MM.1S (cell line): ENCODE measurements around the gene SURF2.

ENCODE experiments used
- DNase-seq: peaks from one replicate; pipeline ENCODE4 v3.0.0-alpha.2; 2015
- H2AFZ ChIP-seq: fragments of 300-600 bp; sonication (generic); 2 replicates; pipeline ENCODE4 v1.6.0; 2016; ENCODE audit warnings: antibody characterized with exemption, low read length
- H3F3A ChIP-seq: fragments of 300-600 bp; sonication (generic); 2 replicates; pipeline ENCODE4 v1.6.1; 2016; ENCODE audit warnings: mild to moderate bottlenecking, antibody characterized with exemption, low read length, moderate library complexity, mixed read lengths; ENCODE audit not compliant: insufficient read depth
- H3K27ac ChIP-seq: fragments of 300-600 bp; sonication (generic); 2 replicates; pipeline ENCODE4 v1.5.1; 2016; ENCODE audit warnings: mild to moderate bottlenecking, low read length
- H3K27me3 ChIP-seq: fragments of 300-600 bp; sonication (generic); replicated peaks from 2 replicates; pipeline ENCODE4 v1.6.0; 2016; ENCODE audit warnings: low read length; ENCODE audit not compliant: insufficient read depth
- H3K36me3 ChIP-seq: fragments of 300-600 bp; sonication (generic); replicated peaks from 2 replicates; pipeline ENCODE4 v1.6.1; 2016; ENCODE audit warnings: mild to moderate bottlenecking, low read length, mixed read lengths; ENCODE audit not compliant: insufficient read depth
- H3K4me1 ChIP-seq: fragments of 300-600 bp; sonication (generic); 2 replicates; pipeline ENCODE4 v1.6.1; 2016; ENCODE audit warnings: low read length, mixed read lengths
- H3K4me2 ChIP-seq: fragments of 300-600 bp; sonication (generic); 2 replicates; pipeline ENCODE4 v1.6.0; 2016; ENCODE audit warnings: low read depth, low read length
- H3K4me3 ChIP-seq: fragments of 300-600 bp; sonication (generic); 2 replicates; pipeline ENCODE4 v1.5.1; 2016; ENCODE audit warnings: low read length, mixed read lengths
- H3K79me2 ChIP-seq: fragments of 300-600 bp; sonication (generic); 2 replicates; pipeline ENCODE4 v1.6.1; 2016; ENCODE audit warnings: mixed run types, low read length, mixed read lengths
- H3K9ac ChIP-seq: fragments of 300-600 bp; sonication (generic); 2 replicates; pipeline ENCODE4 v1.6.1; 2016; ENCODE audit warnings: low read length, mixed read lengths
- H3K9me2 ChIP-seq: fragments of 300-600 bp; sonication (generic); replicated peaks from 2 replicates; pipeline ENCODE4 v1.6.1; 2016; ENCODE audit warnings: mild to moderate bottlenecking, low read length, mixed read lengths; ENCODE audit not compliant: insufficient read depth
- H3K9me3 ChIP-seq: fragments of 300-600 bp; sonication (generic); replicated peaks from 2 replicates; pipeline ENCODE4 v1.6.1; 2016; ENCODE audit warnings: mild to moderate bottlenecking, low read length, mixed read lengths; ENCODE audit not compliant: insufficient read depth
- H4K20me1 ChIP-seq: fragments of 300-600 bp; sonication (generic); 2 replicates; pipeline ENCODE4 v1.6.1; 2016; ENCODE audit warnings: mild to moderate bottlenecking, low read length, moderate library complexity, mixed read lengths; ENCODE audit not compliant: insufficient read depth
- EZH2 ChIP-seq: fragments of 300-600 bp; sonication (generic); optimal IDR thresholded peaks from 2 replicates; pipeline ENCODE3; 2017; ENCODE audit warnings: low read depth, mild to moderate bottlenecking, antibody characterized with exemption, low read length, mixed read lengths
- EZH2phosphoT487 ChIP-seq: fragments of 300-600 bp; sonication (generic); IDR thresholded peaks from 2 replicates; pipeline ENCODE4 v1.6.1; 2018; ENCODE audit warnings: antibody characterized with exemption, low read length
- TF ChIP-seq, protein P1 (sequence below): fragments of 300-600 bp; sonication (generic); IDR thresholded peaks from 2 replicates; pipeline ENCODE4 v1.5.1; 2016; ENCODE audit warnings: antibody characterized with exemption, low read length, mixed read lengths

SURF2 gene

DNA sequence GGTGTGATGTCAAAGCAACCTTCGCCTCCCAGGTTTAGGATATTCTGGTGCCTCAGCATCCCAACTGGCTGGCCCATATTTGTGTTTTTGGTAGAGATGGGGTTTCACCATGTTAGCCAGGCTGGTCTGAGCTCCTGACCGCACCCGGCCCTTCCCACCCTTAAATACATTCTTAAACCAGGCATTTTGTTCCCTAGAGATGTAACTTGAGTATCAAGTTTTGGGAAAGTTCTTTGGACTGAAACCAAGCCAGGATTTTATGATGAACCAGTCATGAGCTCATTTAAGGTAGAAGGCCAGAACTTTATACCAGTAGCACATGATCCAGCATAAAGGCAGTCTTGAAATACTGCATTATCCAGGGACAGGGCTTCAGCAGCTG, 4.8 kb upstream of the SURF2 start:
- Histone ChIP-seq H3K27me3 (no peaks in the 10 kb centered on the region), H3K4me1 (peaks cover 13% of the 10 kb centered on the region; the same call in 1 of the 2 replicates), H3K36me3 (peaks cover 17% of the 10 kb centered on the region), H4K20me1 (peaks cover 11% of the 10 kb centered on the region), H2AFZ (no peak overlapping the region), H3F3A (peaks cover 70% of the 10 kb centered on the region), H3K9me3 (no peaks in the 10 kb centered on the region), H3K9me2 (no peaks in the 10 kb centered on the region), H3K27ac (no peak overlapping the region), H3K9ac (no peak overlapping the region), H3K4me2 (no peak overlapping the region), H3K4me3 (no peak overlapping the region), H3K79me2 (peaks cover 60% of the 10 kb centered on the region)
- no peak for TF ChIP-seq EZH2
- TF ChIP-seq, protein P1, sequence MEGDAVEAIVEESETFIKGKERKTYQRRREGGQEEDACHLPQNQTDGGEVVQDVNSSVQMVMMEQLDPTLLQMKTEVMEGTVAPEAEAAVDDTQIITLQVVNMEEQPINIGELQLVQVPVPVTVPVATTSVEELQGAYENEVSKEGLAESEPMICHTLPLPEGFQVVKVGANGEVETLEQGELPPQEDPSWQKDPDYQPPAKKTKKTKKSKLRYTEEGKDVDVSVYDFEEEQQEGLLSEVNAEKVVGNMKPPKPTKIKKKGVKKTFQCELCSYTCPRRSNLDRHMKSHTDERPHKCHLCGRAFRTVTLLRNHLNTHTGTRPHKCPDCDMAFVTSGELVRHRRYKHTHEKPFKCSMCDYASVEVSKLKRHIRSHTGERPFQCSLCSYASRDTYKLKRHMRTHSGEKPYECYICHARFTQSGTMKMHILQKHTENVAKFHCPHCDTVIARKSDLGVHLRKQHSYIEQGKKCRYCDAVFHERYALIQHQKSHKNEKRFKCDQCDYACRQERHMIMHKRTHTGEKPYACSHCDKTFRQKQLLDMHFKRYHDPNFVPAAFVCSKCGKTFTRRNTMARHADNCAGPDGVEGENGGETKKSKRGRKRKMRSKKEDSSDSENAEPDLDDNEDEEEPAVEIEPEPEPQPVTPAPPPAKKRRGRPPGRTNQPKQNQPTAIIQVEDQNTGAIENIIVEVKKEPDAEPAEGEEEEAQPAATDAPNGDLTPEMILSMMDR = no peak
- TF ChIP-seq EZH2phosphoT487 = no peak
- no peak for DNase-seq

DNA sequence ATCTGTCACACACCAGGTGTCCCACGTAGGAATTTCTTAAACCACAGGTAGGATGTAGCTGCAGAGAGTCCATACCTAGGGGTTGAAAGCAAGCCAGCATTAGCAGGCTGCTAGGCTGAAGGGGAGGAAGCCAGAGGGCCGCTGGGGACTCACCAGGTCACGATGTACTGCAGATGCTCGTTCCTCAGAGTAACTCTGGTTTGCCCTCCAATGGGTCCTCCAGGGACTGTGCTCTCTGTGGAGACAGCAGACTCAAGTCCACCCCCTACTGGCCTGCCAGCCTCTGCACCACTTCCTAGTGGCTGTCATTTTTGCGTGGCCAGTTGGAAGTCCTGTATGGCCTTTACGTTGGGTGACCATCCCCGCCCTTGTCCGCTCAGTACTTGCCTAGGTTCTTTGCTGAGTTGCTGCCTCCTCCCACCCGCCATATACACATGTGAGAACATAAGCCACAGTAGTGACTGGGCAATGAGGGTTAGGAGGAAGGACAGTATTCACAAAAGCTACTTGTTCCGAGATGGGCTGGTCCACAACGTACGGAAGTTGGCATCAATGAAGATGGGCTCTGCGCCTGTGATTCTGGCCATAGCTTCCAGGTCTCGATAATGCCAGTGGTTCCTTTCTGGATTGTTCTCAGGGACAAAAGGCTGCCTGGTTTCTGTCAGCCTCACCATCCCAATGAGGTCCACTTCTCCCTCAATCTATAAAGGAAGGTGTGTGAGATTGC, 4.3 kb upstream of the SURF2 start:
- Histone ChIP-seq H3K4me3 (no peak overlapping the region), H3K9me2 (no peaks in the 10 kb centered on the region), H4K20me1 (peaks cover 11% of the 10 kb centered on the region), H3F3A (peaks cover 70% of the 10 kb centered on the region), H3K9me3 (no peaks in the 10 kb centered on the region), H3K36me3 (peaks cover 17% of the 10 kb centered on the region), H3K4me1 (peaks cover 11% of the 10 kb centered on the region; the same call in 1 of the 2 replicates), H3K4me2 (no peak overlapping the region), H3K9ac (no peak overlapping the region), H2AFZ (no peak overlapping the region), H3K79me2 (peaks cover 60% of the 10 kb centered on the region), H3K27ac (no peak overlapping the region), H3K27me3 (no peaks in the 10 kb centered on the region)
- TF ChIP-seq EZH2phosphoT487 (no peak), EZH2 (no peak)
- TF ChIP-seq, protein P1 = peak; percentile 62
- DNase-seq = peak; percentile 66

DNA sequence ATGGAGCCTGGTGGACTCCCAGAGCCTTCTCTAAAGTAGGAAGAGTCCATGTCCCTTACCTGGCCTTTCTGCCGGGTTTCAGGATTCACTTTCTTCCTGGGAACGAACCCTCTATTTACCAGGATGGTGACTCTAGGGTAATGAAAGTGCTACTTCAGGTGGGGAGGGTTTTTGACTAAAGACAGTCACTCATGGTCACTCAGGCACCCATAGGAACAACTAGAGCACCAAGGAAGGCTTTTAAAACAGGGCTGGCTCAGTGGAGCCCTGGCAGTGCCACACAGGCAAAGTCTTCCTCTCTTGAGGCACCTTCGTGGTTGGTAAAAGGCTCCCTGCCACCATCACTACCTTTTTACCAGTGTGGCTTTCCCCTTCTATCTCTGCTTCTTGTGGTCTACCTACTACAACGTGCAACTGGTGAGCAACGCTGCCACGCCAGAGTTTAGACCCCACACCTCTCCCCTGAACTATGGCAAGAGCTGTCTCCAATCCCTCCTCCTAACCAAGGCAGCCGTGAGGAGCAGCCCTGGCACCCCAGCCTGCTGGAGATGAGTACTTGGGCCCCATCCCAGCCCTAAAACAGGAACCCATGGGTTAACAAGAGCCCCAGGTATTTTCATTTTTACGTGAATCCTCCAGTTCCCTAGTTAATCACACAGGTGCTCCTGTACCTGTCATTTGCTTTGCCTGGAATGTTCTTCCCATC, 3.6 kb upstream of the SURF2 start:
- Histone ChIP-seq H3K4me1 (peaks cover 18% of the 10 kb centered on the region; the same call in 1 of the 2 replicates), H3K4me3 (no peak overlapping the region), H3K9ac (no peak overlapping the region), H3K4me2 (no peak overlapping the region), H3K36me3 (peaks cover 17% of the 10 kb centered on the region), H3K27me3 (no peaks in the 10 kb centered on the region), H3F3A (peaks cover 70% of the 10 kb centered on the region), H3K9me3 (no peaks in the 10 kb centered on the region), H2AFZ (no peak overlapping the region), H4K20me1 (peaks cover 11% of the 10 kb centered on the region), H3K27ac (no peak overlapping the region), H3K9me2 (no peaks in the 10 kb centered on the region), H3K79me2 (peaks cover 61% of the 10 kb centered on the region)
- TF ChIP-seq EZH2phosphoT487 (no peak), EZH2 (no peak)
- TF ChIP-seq, protein P1 = no peak
- DNase-seq = no peak
